ENCODE data around the gene NCSTN.

Gene NCSTN

DNA sequence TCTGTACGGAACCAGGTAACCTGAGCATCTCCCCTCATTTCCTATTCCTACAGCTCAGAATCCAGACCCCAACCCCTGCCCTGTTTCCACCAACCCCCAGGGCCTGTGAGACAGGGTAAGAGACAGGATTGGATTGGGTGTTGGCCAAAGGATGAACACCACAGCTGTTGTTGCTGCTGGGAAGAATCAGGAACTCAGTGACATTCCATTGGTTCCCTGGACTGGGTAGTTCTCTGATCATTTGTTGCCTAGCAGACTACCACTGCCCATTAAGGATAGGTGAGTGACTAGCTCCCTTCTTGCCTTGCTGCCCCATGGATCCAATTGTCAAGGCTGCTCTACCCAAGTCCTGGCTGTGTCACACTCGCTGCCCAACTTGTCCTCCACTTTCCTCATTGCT is 10.0 kb downstream of the NCSTN start:
- no peak for DNase-seq

DNA sequence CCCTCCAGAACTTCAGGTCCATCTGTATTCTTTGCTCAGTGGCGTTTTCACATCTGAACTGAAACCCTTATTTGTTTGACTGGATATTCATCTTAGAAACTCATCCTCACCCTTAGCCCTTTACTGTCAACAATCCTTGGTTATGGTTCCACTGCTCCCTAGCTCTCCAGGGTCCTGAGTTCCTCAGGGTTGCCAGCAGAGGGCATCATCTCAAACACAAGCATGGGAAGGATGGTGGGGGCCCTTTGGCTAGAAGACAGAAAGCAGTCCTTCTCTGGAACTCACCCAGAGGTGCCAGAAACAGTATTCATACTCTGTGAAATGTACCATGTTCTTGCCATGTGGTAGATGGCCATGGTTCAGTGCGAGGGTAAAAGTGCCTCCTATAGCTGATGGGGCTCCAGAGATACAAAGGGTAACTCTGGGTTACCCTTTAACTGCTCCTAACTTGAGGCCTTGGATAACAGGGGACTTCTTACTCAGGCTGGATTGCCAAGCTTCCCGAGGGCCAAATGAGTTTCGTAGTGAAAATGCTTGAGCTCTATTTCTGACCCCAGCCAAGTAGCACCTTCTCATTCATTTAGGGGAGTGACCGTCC is 11.3 kb downstream of the NCSTN start:
- peak in 1 of 2 experiments; percentile 40 for DNase-seq

DNA sequence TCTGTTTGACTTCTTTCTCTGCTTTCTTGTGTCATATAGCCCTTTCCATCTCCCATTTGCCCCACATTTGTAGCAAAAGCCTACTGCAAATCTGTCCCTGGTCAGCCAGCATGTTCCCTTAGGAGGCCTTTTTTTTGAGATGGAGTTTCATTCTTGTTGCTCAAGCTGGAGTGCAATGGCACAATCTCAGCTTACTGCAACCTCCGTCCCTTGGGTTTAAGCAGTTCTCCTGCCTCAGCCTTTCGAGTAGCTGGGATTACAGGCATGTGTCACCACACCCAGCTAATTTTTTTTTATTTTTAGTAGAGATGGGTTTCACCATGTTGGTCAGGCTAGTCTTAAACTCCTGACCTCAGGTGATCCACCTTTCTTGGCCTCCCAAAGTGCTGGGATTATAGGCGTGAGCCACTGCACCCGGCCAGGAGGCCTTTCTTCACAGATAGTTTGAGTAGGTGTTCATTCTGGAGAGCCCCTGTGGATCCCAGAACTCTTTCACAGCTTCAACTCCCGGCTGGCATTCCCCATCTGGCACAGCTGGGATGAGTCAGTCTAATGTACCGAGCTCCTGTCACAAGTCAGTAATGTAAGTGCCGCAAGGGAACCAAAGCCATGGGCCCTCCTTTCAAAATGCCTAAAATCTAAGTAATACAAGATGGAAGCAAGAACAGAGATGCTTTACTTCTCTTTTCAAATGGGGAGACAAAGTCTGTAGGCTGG is 14.3 kb downstream of the NCSTN start:
- no peak for DNase-seq

DNA sequence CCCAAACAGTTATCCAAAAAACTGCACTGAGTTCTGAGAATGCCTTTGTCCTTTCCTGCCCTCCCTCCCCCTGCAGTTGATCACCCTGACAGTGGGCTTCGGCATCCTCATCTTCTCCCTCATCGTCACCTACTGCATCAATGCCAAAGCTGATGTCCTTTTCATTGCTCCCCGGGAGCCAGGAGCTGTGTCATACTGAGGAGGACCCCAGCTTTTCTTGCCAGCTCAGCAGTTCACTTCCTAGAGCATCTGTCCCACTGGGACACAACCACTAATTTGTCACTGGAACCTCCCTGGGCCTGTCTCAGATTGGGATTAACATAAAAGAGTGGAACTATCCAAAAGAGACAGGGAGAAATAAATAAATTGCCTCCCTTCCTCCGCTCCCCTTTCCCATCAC is 14.9 kb downstream of the NCSTN start:
- DNase-seq = no peak

DNA sequence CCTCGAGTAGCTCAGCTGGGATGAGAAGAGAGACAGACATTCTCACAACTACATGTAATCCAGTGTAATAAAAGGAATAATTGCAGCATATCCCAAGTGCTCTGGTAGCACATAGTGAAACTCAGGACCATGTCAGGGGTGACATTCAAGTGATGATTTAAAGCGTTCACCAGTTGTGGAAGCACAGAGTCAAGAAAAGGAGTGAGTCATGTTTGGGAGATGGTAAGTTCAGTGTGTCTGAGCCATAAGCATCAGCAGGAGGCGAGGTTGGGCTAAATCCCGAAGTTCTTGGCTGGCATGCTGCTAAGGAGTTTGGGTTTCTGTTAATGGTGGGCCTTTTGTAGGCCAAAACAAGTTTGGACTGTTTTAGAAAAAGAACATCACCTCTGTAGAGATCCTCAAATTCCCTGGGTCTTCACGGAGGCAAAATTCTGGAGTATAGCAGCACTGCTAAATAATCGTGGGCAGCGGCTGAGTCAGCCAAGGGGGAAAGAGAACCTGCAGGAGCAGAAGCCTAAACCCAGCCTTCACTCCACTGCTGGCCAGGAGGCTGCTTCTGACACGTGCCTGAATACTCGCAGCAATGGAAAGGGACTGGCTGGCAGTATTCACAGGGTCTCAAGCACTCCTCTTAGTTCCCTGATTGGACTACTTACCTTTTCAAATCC is 16.5 kb downstream of the NCSTN start:
- DNase-seq = peak in 1 of 2 experiments; percentile 31

DNA sequence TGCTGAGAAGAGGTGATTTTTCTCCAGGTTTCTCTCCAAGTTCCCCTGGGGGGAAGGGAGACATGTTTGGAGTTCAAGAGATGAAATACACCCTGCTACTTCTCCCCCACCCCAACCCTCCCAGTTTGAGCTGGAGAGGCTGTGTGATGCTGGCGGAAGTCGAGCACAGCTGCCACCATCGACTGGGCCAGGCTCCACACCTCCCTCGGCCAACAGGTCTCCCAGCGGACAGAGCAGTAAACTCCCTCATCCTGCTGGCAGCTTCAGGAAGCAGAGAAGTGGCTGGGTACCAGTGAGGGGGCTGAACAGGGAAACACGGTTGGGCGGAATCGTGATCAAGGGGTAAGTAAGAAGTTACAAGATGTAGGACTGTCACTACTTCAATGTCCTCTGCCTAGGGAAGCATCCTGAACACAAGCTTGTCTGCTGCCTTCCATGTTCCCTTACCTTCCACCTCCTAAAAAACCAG is 17.1 kb downstream of the NCSTN start:
- DNase-seq = peak in 1 of 2 experiments; percentile 52

DNA sequence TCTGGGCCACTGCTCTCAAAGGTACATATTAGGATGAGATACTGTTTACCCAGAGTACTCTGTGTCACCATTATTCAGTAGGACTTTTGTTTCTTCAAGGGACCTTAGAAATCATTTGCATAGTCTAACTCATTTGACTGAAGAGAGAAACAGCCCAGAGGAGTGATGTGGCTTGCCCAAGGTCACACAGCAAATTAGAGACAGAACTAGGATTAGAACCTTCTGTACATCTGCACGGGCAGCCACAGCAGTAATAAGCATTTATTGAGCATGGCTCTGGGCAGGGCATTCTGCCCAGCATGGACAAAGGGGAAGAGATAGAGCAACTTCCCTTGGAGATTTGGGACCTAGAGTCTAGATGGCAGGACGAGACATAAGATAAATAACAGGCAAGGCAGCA is 18.0 kb downstream of the NCSTN start:
- DNase-seq = no peak

DNA sequence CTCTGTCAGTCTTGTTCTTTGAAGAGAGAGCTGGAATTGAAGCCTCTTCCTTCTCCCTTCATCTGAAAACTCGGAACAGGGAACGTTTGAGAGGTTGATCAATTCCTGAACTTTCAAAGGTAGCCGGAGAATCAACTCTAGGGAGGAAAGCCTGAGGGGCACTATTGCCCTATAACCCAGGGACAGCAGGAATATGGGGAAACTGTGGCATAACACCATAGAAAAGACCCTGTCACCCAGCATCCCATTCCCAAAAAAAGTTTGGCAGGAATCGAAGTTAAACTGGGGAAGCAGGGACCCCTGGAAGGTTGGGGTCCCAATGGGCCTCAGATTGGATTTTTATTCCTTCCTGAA is 18.6 kb downstream of the NCSTN start:
- DNase-seq = no peak

DNA sequence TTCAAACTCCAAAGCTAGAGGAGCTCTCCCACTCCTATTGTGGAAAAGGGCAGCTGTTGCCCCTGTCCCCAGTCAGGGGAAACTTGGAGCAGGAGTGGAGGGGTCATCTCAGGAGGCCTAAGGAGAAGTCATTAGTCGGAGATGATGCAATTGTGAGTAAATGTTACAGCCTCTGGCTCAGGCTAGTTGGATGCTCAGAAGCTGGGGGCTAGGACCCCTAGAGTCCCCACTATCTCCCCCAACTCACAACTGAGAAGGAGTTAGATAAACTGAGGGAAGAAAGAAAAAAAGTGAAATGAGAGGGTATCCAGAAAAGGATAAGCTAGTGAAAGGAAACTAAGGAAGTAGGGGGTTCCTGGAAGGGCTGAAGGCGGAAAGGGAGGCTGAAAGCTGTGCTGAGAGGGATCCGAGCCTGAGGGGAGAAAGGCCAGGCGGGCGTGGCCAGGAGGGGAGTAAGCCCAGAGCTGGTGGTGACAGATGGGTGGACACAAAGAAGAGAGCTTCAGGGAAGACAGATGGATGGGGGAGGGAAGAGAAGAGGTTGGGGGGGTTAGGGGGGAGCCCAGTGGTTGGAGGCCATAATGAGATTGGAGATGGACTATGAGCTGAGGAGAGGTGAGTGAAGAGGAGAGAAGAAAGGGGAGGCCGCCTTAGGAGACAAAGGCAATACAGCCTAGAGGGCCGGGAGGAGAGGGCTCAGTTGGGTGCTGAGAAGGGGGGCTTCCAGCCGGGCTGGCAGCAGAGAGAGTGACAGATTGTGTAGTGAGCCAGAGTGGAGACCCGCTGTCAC is 19.2 kb downstream of the NCSTN start:
- DNase-seq = peak in 1 of 2 experiments; percentile 78

DNA sequence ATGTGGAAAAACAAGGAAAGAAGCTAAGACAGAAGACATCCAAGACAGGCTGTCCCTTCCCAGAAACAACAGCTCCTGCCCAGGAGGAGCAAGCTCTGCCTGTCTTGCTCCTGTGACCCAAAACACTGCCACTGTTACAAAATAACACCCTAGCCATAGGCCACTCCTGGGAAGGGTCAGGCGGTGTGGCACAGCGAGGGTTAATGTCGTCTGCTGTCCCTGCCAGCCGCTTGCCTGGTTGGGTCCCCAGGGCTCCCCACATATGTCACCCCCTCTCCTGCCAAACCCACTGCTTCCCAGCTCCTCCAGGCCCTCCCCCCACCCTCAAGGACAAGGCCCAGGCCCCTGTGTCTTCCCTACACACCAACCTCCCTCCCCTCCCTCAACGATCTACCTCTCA is 19.8 kb downstream of the NCSTN start:
- DNase-seq = peak in 1 of 2 experiments; percentile 46

DNA sequence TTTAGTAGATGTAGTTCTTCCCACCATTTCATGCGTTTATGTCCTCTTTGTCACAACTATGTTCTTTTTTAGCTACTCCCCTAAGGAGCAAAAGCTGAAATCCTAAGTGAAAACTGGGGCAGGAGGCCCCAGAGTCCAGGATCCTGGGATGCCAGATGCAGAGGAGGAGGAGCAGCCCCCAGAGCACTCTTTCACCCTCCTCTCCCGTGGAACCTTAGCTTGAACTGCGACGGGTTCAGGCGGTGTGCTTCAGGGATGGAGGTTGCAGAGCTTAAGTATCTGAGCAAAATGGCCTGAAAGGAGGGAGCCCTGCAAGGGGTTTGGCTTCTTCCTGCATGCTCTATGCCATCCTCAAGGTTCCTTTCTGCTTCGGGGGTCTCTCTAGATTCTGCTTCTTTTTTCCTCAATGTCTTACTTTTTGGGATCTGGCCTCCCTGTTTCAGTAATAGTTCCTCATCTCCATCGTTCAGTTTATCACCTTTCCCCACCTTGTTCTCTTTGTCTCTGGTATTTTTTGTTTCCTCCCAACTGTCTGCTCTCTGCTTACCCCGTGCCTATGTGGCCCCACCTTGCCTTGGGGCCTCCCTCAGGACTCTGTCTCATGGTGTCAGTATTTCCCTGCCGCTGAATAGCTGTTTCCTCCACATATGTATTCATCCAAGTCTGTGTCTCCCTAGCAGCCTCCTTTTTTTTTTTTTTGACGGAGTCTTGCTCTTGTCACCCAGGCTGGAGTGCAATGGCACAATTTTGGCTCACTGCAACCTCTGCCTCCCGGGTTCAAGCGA is 21.0 kb downstream of the NCSTN start:
- DNase-seq = no peak

DNA sequence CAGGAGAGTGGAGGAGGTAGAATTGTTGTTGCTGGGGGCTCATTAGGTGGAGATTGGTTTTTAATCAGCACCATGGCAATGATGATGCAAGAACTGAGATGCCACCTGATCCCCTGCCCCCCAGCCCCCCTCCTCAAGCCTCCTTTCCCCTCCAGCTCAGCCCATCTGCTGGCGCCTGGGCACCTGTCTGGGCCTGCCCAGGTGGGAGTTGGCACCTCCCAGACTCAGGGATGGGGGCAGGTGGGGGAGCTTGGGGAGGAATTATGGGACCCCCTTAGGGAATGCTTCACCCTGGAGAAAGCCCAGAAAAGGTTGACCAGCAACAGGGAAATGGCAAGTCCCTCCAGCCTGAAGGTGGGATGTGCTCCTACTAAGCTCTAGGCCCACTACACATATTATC is 22.1 kb downstream of the NCSTN start:
- DNase-seq = no peak

DNA sequence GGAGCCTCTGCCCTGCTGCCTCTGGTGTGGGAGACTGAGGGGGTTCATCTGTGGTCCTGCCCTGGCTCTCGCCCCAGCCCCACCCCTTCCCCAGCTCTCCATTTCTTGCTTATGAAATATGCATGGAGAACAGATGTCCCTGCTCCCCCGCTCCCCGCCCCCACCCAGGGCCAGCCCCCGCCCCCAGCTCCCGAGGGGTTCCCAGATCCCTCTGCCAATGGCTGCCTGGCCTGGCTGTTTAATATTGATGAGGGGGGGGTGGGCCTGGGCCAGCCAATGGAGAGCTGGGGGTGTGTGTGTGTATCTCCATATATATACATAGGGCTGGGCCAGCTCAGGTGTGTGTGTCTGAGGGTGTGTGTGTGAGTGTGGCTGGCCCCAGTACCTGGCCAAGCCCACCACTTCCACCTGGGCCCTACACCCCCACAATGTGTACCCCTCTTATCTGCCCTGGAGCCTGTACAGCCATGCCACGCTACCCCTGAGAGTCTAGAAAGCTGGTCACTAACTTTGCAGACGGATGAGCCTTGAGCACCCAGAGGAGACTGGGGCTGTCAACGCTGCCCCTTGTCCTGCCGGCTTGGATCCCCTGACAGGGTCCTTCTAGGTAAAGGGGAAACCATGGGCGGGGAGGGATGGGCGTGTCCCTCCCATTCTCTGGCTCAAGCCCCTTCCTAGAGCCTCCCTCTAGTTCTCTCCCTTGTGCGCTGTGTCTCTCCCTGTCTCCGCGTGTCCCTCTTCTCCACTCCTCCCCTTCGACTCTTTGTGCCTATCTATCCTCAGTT is 23.7 kb downstream of the NCSTN start, which contains the start of gene NHLH1:
Gene NHLH1, plus strand, starts transcription at position 341 of the 785 bp plus-strand sequence. CDS start 3,661 bp downstream, outside the sequence.
- DNase-seq = peak in 1 of 2 experiments; percentile 86

DNA sequence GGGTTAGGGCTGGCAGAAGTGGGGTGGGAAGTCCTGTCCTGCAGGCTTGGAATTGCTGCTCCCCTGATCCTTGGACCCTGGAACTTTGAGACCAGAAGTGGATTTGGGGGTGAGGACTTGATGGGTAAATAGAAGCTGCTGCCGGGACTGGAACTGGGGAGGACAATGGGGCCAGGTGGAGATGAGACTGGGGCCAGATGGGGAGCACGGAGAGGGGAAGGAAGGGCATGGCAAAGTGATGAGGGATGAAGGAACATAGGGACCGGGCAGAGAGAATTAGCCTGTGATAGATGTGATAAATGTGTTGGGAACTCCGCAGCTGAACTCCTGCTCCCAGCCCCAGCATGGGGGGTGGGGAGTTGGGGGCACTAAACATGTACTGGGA is 24.3 kb downstream of the NCSTN start:
- DNase-seq = no peak

DNA sequence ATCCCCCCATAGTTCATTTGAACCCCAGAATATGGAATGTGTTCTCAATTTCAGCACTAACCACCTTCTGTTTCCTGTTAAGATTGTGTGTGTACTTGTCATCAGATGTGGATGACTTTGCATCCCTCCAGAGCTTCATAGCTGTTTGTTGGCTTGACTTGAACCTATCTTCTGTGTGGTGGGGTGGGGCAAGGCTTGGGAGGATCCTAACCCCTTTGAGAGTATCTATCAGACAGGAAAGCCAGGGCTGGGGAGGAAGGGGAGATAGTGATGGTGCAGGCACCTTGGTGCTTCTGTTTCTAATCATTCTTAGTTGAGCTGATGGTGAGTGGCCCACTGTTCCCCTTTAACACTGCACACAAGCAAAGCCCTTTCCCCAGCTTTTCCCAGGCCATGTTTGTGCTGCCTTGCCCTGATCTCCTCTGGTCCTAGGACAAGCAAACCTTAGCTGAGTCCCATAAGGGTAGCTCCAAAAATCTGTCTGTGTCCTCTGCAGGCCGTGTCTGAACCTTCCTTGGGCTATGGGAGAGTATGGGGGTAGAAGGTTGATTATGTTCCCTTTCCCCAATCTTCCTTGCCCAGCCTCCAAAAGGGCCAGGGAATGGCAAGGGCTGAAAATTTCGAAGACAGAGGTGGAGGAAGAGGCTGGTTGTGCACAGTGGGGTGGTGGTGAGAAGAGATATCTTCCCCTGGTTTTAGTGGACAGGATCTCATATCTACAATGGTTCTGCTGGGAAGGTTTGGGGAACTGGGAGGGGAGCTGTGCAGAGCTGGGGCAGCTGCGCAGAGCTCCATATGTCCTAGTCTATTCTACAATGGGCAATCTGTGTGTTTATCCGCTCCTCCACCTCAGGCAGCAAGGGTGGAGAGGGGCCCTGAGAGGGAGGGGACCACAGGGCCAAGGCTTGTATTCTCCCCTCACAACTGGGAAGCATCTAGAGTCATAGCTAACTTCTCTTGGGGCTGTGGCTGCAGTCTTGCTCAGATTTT is 25.0 kb downstream of the NCSTN start:
- DNase-seq = no peak

DNA sequence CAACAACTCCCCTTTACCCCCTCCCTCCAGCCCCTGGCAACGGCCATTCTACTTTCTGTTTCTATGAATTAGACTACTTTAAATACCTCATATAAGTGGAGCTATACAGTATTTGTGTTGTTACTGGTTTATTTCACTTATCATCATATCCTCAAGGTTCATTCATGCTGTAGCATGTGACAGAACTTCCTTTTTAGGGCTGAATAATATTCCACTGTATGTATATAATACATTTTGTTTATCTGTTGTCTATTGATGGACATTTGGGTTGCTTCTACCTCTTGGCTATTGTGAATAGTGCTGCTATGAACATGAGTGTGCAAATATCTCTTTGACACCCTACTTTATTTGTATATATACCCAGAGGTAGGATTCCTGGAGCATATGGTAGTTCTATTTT is 25.9 kb downstream of the NCSTN start:
- DNase-seq = no peak

DNA sequence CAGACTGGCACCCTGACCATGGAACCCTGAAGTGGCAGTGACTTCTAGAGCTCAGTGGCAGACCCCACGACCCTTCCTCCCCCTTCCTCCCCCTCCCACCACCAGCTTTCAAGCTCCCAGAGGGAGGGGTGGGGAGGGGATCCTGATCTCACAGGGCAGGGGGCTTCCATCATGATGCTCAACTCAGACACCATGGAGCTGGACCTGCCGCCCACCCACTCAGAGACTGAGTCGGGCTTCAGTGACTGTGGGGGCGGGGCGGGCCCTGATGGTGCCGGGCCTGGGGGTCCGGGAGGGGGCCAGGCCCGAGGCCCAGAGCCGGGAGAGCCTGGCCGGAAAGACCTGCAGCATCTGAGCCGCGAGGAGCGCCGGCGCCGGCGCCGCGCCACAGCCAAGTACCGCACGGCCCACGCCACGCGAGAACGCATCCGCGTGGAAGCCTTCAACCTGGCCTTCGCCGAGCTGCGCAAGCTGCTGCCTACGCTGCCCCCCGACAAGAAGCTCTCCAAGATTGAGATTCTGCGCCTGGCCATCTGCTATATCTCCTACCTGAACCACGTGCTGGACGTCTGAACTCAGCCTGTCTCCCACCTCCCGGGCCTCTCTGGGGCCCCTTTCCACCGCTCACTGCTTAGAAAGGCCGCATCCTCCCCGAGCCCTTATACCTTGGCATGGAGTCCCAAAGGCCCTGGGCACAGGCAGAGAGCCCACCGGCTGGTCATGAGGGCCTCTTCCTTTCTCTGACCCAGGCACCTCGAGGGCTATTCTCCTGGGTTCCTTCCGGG is 27.6 kb downstream of the NCSTN start:
- DNase-seq = no peak

DNA sequence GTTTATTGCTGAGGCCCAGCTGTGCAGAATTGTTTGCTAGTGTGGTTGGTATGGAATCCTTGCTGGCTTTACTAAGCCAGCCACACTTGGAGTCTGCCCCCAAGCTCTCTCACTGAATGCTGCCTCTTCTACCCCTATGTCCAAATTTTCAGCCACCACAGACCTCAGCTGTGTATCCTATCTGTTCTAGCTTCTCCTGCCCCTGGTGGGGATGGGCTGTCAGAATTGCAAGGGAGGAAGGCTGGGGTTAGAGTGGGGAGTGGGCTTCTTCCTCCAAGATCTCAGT is 28.1 kb downstream of the NCSTN start:
- no peak for DNase-seq

DNA sequence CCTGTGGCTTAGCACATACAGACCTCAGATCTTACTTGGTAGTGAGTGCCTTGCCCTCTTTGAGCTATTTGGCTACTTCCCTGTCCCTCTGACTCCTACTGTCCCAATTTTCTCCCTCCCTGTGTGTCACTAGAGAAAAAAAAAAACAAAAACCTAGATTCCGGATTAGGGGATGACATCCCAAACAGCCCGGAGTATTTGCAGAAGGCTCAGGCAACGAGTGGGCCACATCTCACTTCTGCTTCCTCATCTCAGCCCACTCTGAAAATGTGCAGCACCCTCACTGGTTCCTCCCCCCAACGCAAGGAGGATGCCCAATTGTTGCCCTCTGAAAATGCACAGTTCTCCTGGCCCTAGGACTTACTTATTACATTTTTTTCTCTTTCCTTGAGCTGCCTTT is 28.6 kb downstream of the NCSTN start:
- no peak for DNase-seq

DNA sequence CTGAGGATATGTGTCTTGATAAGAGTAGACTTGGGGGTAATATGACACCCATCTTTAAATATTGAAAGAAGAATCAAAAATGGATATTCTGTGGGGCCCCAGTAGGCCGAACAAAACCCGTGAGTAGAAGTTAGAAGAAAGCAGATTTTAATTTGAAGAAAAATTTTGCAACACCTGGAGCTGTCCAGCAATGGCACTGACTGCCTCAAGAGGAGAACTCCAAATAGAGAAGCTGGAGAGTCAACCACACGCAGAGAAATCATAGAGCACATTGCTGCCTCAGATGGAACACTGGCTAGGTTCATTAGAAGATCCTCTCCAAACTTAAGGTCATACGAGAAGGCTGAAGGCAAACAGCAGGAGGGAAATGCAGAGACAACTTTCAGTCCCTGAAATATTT is 30.5 kb downstream of the NCSTN start:
- no peak for DNase-seq
